HEK293T (cell line): ENCODE measurements around the gene MRPS10.

Experiments used
- CTCF ChIA-PET: fragments of 350-600 bp; formaldehyde crosslinking; extraction: SDS; loops from one replicate; lab custom pipeline; 2021; ENCODE audit warnings: antibody characterized with exemption, inconsistent platforms; lab: Yijun Ruan, JAX
- POLR2A ChIA-PET: fragments of 350-600 bp; formaldehyde crosslinking; extraction: SDS; loops from one replicate; lab custom pipeline; 2020; ENCODE audit warnings: antibody characterized with exemption, inconsistent platforms; lab: Yijun Ruan, JAX
- DNase-seq: peaks from one replicate; pipeline ENCODE4 v3.0.0; 2012; ENCODE audit warnings: mixed read lengths; ENCODE audit errors: extremely low spot score
- ARNT ChIP-seq: fragments of 450-650 bp; IDR thresholded peaks from 2 replicates; pipeline ENCODE4 v1.6.1; 2017; ENCODE audit warnings: mild to moderate bottlenecking
- BHLHE40 ChIP-seq: fragments of 450-650 bp; IDR thresholded peaks from 2 replicates; pipeline ENCODE4 v1.6.1; 2016; ENCODE audit warnings: mild to moderate bottlenecking, moderate library complexity, borderline replicate concordance
- CTBP1 ChIP-seq: fragments of 450-650 bp; IDR thresholded peaks from 2 replicates; pipeline ENCODE4 v1.6.1; 2016; ENCODE audit warnings: borderline replicate concordance
- ELF4 ChIP-seq: fragments of 450-650 bp; IDR thresholded peaks from 2 replicates; pipeline ENCODE4 v1.6.1; 2017; ENCODE audit warnings: antibody characterized with exemption
- FOXA1 ChIP-seq: fragments of 450-650 bp; IDR thresholded peaks from 2 replicates; pipeline ENCODE4 v1.6.1; 2016; ENCODE audit warnings: mild to moderate bottlenecking
- FOXK2 ChIP-seq: fragments of 450-650 bp; IDR thresholded peaks from 2 replicates; pipeline ENCODE4 v1.6.1; 2016; ENCODE audit warnings: mild to moderate bottlenecking
- FOXM1 ChIP-seq: fragments of 450-650 bp; IDR thresholded peaks from 2 replicates; pipeline ENCODE4 v1.6.1; 2017; ENCODE audit warnings: mild to moderate bottlenecking, borderline replicate concordance
- HDGF ChIP-seq: fragments of 450-650 bp; IDR thresholded peaks from 2 replicates; pipeline ENCODE4 v1.6.1; 2017; ENCODE audit warnings: antibody characterized with exemption, borderline replicate concordance
- L3MBTL2 ChIP-seq: fragments of 450-650 bp; conservative IDR thresholded peaks from 2 replicates; pipeline ENCODE4 v1.6.1; 2016; ENCODE audit warnings: mild to moderate bottlenecking
- LEF1 ChIP-seq: fragments of 450-650 bp; IDR thresholded peaks from 2 replicates; pipeline ENCODE4 v1.6.1; 2017; ENCODE audit warnings: mild to moderate bottlenecking, borderline replicate concordance
- NFRKB ChIP-seq: fragments of 450-650 bp; IDR thresholded peaks from 2 replicates; pipeline ENCODE4 v1.6.1; 2016; ENCODE audit warnings: mild to moderate bottlenecking, moderate library complexity
- PKNOX1 ChIP-seq: fragments of 450-650 bp; IDR thresholded peaks from 2 replicates; pipeline ENCODE4 v1.6.1; 2016
- SP1 ChIP-seq: fragments of 450-650 bp; IDR thresholded peaks from 2 replicates; pipeline ENCODE4 v1.6.1; 2017
- SUZ12 ChIP-seq: fragments of 450-650 bp; IDR thresholded peaks from 2 replicates; pipeline ENCODE4 v1.6.1; 2016; ENCODE audit warnings: mild to moderate bottlenecking
- TARDBP ChIP-seq: fragments of 450-650 bp; IDR thresholded peaks from 2 replicates; pipeline ENCODE4 v1.6.1; 2016
- ZNF384 ChIP-seq: fragments of 450-650 bp; IDR thresholded peaks from 2 replicates; pipeline ENCODE4 v1.6.1; 2016

Gene MRPS10

GRCh38 chr6:42185597-42185996 lies 32.1 kb downstream of the MRPS10 start:
- DNase-seq, result no peak
- TF ChIP-seq FOXK2 (no peak), HDGF (no peak), FOXA1 (no peak), FOXM1 (no peak), LEF1 (no peak), ARNT (no peak), ZNF384 (no peak), BHLHE40 (no peak), SP1 (no peak), ELF4 (no peak), NFRKB (no peak)
- ChIA-PET CTCF (interaction anchor here (0.6 kb wide), 1 partner anchor 44 kb away, joined by 3 read pairs; no protein-coding TSS in a partner anchor), POLR2A (no interaction called here)

DNA sequence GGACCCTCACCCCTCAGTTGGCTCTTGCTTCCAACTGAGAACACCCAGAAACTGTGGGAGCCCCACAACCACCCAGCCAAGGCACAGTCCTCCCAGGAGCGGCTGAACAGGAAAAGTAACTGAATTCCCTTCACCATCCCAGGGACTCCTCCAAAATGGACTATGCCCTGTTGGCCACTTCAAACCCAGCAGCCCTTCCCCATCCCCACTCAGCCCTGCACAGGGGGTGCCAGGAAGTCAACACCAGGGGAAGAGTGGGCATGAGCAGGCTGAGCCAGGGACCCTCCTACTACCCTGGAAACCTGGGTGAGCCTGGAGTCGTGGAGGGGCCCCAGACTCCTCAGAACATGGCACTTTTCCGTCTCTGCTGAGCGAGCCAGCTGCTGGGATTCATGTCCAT lies 33.2 kb downstream of the MRPS10 start:
- TF ChIP-seq SP1, result no peak
- TF ChIP-seq HDGF, result no peak
- TF ChIP-seq ZNF384, result no peak
- no peak for TF ChIP-seq L3MBTL2
- no peak for TF ChIP-seq FOXM1
- no peak for TF ChIP-seq TARDBP
- no peak for TF ChIP-seq LEF1
- no peak for TF ChIP-seq NFRKB
- TF ChIP-seq SUZ12, result no peak
- no peak for TF ChIP-seq CTBP1
- TF ChIP-seq FOXK2, result no peak
- no peak for TF ChIP-seq ARNT
- TF ChIP-seq PKNOX1, result no peak
- no peak for TF ChIP-seq FOXA1
- no peak for TF ChIP-seq BHLHE40
- no peak for TF ChIP-seq ELF4
- ChIA-PET POLR2A (no interaction called here), CTCF (no interaction called here)
- DNase-seq, result no peak

- POLR2A ChIA-PET, result no interaction called here
- TF ChIP-seq CTBP1 (no peak), SP1 (no peak), SUZ12 (no peak), HDGF (no peak), FOXK2 (no peak), TARDBP (no peak), FOXA1 (no peak), FOXM1 (no peak), BHLHE40 (no peak), L3MBTL2 (no peak), ELF4 (no peak), ZNF384 (no peak), NFRKB (no peak), PKNOX1 (no peak), LEF1 (no peak), ARNT (no peak)
- CTCF ChIA-PET, result no interaction called here
- DNase-seq, result no peak
Measured at GRCh38 chr6:42182101-42182500, 35.6 kb downstream of the MRPS10 start.

DNA sequence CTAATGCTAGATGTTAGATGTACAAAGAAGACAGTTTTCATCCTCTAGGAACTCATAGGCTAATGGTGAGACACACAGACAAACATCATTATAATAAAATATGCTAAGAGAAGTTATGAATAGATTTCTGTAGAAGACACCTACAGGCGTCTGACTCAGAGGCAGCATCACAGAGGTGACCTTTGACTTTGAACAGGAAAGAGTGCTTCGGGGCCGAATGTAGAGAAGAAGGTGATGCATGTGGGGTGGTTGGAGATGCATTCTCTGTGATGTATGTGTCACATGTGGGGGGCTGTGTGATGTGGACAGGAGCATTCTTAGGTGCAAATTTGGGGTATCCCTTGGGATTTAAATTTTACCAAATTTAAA lies 37.7 kb downstream of the MRPS10 start:
- POLR2A ChIA-PET, result interaction anchor here (1.4 kb wide), 1 partner anchor 35 kb away, joined by 3 read pairs; no protein-coding TSS in a partner anchor
- CTCF ChIA-PET, result no interaction called here
- DNase-seq, result no peak
- TF ChIP-seq TARDBP, result no peak
- no peak for TF ChIP-seq LEF1
- TF ChIP-seq SP1, result no peak
- no peak for TF ChIP-seq FOXM1
- TF ChIP-seq L3MBTL2, result no peak
- no peak for TF ChIP-seq FOXK2

DNA sequence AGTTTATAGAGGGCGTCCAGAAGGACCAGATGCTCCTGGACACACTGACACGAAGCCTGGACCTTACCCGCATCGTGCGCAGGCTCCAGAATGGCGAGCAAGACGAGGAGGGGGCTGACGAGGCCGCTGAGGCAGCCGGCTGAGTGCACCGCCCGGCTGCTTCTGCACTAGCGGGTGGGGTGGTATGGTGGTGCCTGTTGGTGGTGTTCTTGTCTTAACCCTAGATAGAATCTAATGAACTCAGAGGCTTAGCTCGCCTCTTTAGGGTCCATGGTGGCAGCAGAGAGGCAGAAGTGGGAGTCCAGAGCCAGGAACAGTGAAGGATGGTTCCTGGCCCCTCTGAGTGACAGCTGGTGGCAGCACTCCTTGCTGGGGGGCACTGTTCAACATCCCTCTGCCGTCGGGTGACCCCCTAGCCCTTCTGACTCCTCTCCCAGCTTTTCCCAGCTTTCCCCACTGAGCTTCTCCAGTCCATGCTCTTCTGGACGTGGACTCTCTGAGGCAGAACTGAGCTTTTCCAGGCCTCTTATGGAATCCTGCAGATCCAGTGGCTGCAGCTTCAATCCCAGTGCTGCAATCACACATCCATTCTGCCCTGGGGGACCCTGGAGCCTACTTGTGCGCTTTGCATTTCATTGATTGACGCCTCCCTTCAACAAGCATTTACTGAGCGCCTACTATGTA lies 38.3 kb downstream of the MRPS10 start:
- no peak for DNase-seq
- ChIA-PET CTCF (interaction anchor here (0.6 to 0.9 kb wide), 2 partner anchors 11 to 35 kb away, joined by 3 to 4 read pairs; no protein-coding TSS in a partner anchor), POLR2A (interaction anchor here (1.4 kb wide), 1 partner anchor 35 kb away, joined by 3 read pairs; no protein-coding TSS in a partner anchor)
- TF ChIP-seq ARNT, result no peak
- no peak for TF ChIP-seq TARDBP
- TF ChIP-seq FOXK2, result no peak

GRCh38 chr6:42177514-42178364 lies 39.9 kb downstream of the MRPS10 start:
- ChIA-PET POLR2A (no interaction called here), CTCF (interaction anchor here (0.6 kb wide), 1 partner anchor 281 kb away, joined by 5 read pairs; no protein-coding TSS in a partner anchor)
- no peak for DNase-seq
- no peak for TF ChIP-seq ARNT
- peak; percentile 35; the same call in 1 of the 2 replicates for TF ChIP-seq PKNOX1
- TF ChIP-seq FOXM1, result no peak
